MCF 10A (cell line): ENCODE results near the gene LRG1. TPM values are rescaled to one million over a fixed set of nuclear protein-coding genes. Genes with fewer than 3 reads are reported as not detected.

Source experiments
- BruUV-seq: library from RNA; stranded (reverse); fragments of 400-500 nt; replicated peaks from 2 replicates; lab custom pipeline; 2021; lab: Mats Ljungman, UMichigan
- CTCF ChIA-PET: fragments of 300-600 bp; sonication (Branson Sonifier 250); formaldehyde crosslinking; extraction: SDS; loops from one replicate; lab custom pipeline; 2021; ENCODE audit warnings: antibody characterized with exemption, inconsistent platforms; lab: Yijun Ruan, JAX
- POLR2A ChIA-PET: fragments of 300-600, 350-650 bp; sonication (Branson Sonifier 250); formaldehyde crosslinking; extraction: SDS; loops from one replicate; lab custom pipeline; 2020; ENCODE audit warnings: antibody characterized with exemption, inconsistent platforms; lab: Yijun Ruan, JAX
- DNase-seq: peaks from one replicate; pipeline ENCODE4 v3.0.0-alpha.2; 2018; ENCODE audit not compliant: unreplicated experiment
- H3K27ac Mint-ChIP-seq: one replicate; pipeline ENCODE4 v1.8.0; 2022; ENCODE audit warnings: mild to moderate bottlenecking, low read depth, mixed read lengths; ENCODE audit not compliant: unreplicated experiment
- H3K27me3 Mint-ChIP-seq: one replicate; pipeline ENCODE4 v1.8.0; 2022; ENCODE audit warnings: mixed read lengths; ENCODE audit not compliant: insufficient read depth, unreplicated experiment
- H3K36me3 Mint-ChIP-seq: one replicate; pipeline ENCODE4 v1.8.0; 2022; ENCODE audit warnings: mild to moderate bottlenecking, moderate library complexity, mixed read lengths; ENCODE audit not compliant: insufficient read depth, unreplicated experiment
- H3K4me1 Mint-ChIP-seq: one replicate; pipeline ENCODE4 v1.8.0; 2022; ENCODE audit warnings: mixed read lengths; ENCODE audit not compliant: insufficient read depth, unreplicated experiment
- H3K4me3 Mint-ChIP-seq: one replicate; pipeline ENCODE4 v1.8.0; 2022; ENCODE audit warnings: mild to moderate bottlenecking, moderate library complexity, mixed read lengths; ENCODE audit not compliant: unreplicated experiment
- H3K9me3 Mint-ChIP-seq: one replicate; pipeline ENCODE4 v1.8.0; 2022; ENCODE audit warnings: mixed read lengths; ENCODE audit not compliant: unreplicated experiment
- intact Hi-C: fragments of 100-400 bp; cut with micrococcal nuclease; formaldehyde crosslinking; loops from 2 replicates; pipeline ENCODE4 v1.14.1; 2022
- total RNA-seq: library from RNA; stranded (reverse); gene quantifications from 2 replicates; pipeline ENCODE4 v1.2.3, GENCODE V29; 2022
- TF ChIP-seq, protein P1 (sequence below): fragments of 200-600 bp; IDR thresholded peaks from one replicate; pipeline ENCODE4 v1.8.0; 2022; ENCODE audit warnings: antibody characterized with exemption, mild to moderate bottlenecking; ENCODE audit not compliant: unreplicated experiment

The LRG1 gene
- total RNA-seq, 1 experiment from 2014 or later, result 0.33 TPM

DNA sequence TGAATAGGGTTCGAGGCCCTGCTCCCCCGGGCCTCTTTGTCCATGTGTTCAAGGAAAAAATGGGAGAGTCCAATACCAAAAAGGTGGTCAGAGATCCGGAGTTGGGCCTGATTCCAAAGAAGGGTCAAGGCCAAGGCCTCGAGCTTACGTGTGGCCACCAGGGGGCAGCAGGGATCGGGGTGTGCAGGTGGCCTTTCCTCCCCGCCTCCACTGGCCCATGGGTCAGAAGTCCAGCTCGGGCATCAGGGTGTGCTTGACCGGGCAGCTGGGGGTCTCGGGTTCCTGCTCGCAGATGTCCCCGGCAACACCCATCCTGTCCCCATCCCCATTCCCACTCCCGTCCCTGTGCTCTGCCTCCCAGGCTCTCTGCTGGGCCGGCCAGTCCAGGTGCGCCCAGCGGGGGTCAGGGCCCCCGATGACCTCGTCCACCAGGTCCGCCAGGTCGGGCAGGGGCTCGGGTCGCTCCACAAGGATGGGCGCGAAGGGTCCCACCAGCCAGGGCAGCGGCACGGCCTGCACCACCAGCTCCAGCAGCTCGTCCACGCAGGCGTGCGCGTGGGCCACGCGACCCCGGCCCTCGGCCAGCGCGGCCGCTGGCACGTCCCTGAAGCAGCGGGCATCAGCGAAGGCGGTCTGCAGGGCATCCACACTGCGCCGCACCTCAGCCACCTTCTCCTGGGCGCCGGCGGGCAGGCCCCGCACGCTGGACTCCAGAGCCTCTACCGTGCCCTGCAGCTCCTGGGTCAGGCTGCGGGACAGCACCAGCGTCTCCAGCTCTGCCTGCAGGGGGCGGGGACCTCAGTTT, 16.3 kb downstream of the LRG1 start:
- intact Hi-C loops, result no loop called here
- ChIA-PET POLR2A (no interaction called here), CTCF (interaction anchor here (0.5 to 4.7 kb wide), 17 partner anchors 9 to 257 kb away, joined by 3 to 51 read pairs (median 4); partner anchors contain the start of genes HDGFL2, LRG1, PLIN5 and SEMA6B)
- Mint-ChIP-seq H3K4me1 (peaks cover 20% of the 10 kb centered on the region), H3K4me3 (no peak overlapping the region), H3K36me3 (peaks cover 6% of the 10 kb centered on the region), H3K9me3 (no peaks in the 10 kb centered on the region), H3K27ac (no peak overlapping the region), H3K27me3 (no peaks in the 10 kb centered on the region)
- BruUV-seq, result no TSS peak
- TF ChIP-seq, protein P1, sequence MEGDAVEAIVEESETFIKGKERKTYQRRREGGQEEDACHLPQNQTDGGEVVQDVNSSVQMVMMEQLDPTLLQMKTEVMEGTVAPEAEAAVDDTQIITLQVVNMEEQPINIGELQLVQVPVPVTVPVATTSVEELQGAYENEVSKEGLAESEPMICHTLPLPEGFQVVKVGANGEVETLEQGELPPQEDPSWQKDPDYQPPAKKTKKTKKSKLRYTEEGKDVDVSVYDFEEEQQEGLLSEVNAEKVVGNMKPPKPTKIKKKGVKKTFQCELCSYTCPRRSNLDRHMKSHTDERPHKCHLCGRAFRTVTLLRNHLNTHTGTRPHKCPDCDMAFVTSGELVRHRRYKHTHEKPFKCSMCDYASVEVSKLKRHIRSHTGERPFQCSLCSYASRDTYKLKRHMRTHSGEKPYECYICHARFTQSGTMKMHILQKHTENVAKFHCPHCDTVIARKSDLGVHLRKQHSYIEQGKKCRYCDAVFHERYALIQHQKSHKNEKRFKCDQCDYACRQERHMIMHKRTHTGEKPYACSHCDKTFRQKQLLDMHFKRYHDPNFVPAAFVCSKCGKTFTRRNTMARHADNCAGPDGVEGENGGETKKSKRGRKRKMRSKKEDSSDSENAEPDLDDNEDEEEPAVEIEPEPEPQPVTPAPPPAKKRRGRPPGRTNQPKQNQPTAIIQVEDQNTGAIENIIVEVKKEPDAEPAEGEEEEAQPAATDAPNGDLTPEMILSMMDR, result peak; percentile 76
- DNase-seq, result peak; percentile 63

- intact Hi-C loops, result no loop called here
- Mint-ChIP-seq H3K36me3 (peaks cover 6% of the 10 kb centered on the region), H3K9me3 (no peaks in the 10 kb centered on the region), H3K27me3 (no peaks in the 10 kb centered on the region), H3K4me3 (no peak overlapping the region), H3K27ac (no peak overlapping the region), H3K4me1 (peaks cover 20% of the 10 kb centered on the region)
- TF ChIP-seq, protein P1, result no peak
- CTCF ChIA-PET, result interaction anchor here (0.5 to 4.7 kb wide), 17 partner anchors 10 to 1199 kb away, joined by 3 to 51 read pairs (median 3); partner anchors contain the start of genes HDGFL2, LRG1 and PLIN5
- no peak for DNase-seq
- POLR2A ChIA-PET, result no interaction called here
- no TSS peak for BruUV-seq
Observed at GRCh38 chr19:4522291-4523002, 17.4 kb downstream of the LRG1 start.

DNA sequence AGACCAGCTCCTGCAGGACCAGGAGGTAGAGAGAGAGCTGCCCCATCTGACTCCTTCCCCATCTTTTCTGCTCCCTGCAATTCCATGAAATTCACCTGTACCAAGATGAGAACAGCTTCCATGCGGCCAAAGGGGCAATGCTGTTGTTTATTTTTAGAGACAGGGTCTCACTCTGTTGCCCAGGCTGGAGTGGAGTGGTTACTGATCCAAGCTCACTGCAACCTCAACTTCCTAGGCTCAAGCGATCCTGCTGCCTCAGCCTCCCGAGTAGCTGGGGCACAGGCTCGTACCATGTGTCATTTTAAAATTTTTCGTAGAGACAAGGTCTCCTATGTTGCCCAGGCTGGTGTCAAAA, 18.0 kb downstream of the LRG1 start:
- ChIA-PET POLR2A (interaction anchor here (0.7 to 1.1 kb wide), 2 partner anchors 12 to 50 kb away, joined by 3 to 4 read pairs; no protein-coding TSS in a partner anchor), CTCF (interaction anchor here (0.5 to 1.2 kb wide), 3 partner anchors 12 to 257 kb away, joined by 3 read pairs; no protein-coding TSS in a partner anchor)
- BruUV-seq, result no TSS peak
- H3K9me3 Mint-ChIP-seq, result no peaks in the 10 kb centered on the region
- no peaks in the 10 kb centered on the region for H3K27me3 Mint-ChIP-seq
- H3K4me1 Mint-ChIP-seq, result peaks cover 20% of the 10 kb centered on the region
- peaks cover 6% of the 10 kb centered on the region for H3K36me3 Mint-ChIP-seq
- no peak for DNase-seq
- H3K27ac Mint-ChIP-seq, result no peak overlapping the region
- no peak overlapping the region for H3K4me3 Mint-ChIP-seq
- TF ChIP-seq, protein P1, result no peak
- intact Hi-C loops, result no loop called here
